Bronchial epithelial cell (primary cell): ENCODE results near the gene TMEM154. TPM values are rescaled to one million over a fixed set of nuclear protein-coding genes. Genes with fewer than 3 reads are reported as not detected.

Source experiments
- DNase-seq: peaks from one replicate; pipeline ENCODE4 v3.0.0-alpha.2; 2010; ENCODE audit warnings: low read depth
- FAIRE-seq: peaks from 2 replicates; lab custom pipeline; 2011; peaks lifted over from hg19 to GRCh38; lab: Jason Lieb, UNC
- H3K27me3 ChIP-seq: 2 replicates; pipeline ENCODE4 v1.5.1; 2011; ENCODE audit warnings: low read length; ENCODE audit not compliant: control insufficient read depth, insufficient read depth
- H3K36me3 ChIP-seq: 2 replicates; pipeline ENCODE4 v1.5.1; 2011; ENCODE audit warnings: low read length; ENCODE audit not compliant: control insufficient read depth, insufficient read depth
- H3K4me3 ChIP-seq: 2 replicates; pipeline ENCODE4 v1.5.1; 2011; ENCODE audit warnings: mild to moderate bottlenecking, low read depth, low read length, control low read depth
- CTCF ChIP-seq: IDR thresholded peaks from 2 replicates; pipeline ENCODE4 v1.5.1; 2011; ENCODE audit warnings: mild to moderate bottlenecking, moderate library complexity, low read length, control low read depth, inconsistent platforms; ENCODE audit not compliant: insufficient read depth, severe bottlenecking
- total RNA-seq: library from RNA; depleted of rRNA; stranded (reverse); fragments of >200 nt; gene quantifications from 2 replicates; pipeline ENCODE4 v1.2.1, GENCODE V29; 2014

Gene TMEM154
- total RNA-seq, 1 donor from 2014 or later = 22.4 TPM

GRCh38 chr4:152630324-152630723 lies 49.5 kb downstream of the TMEM154 start:
- Histone ChIP-seq H3K27me3 (no peaks in the 10 kb centered on the region), H3K36me3 (peaks cover 11% of the 10 kb centered on the region), H3K4me3 (no peak overlapping the region)
- no peak for DNase-seq
- no peak for TF ChIP-seq CTCF
- FAIRE-seq = no peak

GRCh38 chr4:152629908-152630307 lies 49.9 kb downstream of the TMEM154 start:
- H3K4me3 ChIP-seq = no peak overlapping the region
- H3K27me3 ChIP-seq = no peaks in the 10 kb centered on the region
- H3K36me3 ChIP-seq = peaks cover 11% of the 10 kb centered on the region
- FAIRE-seq (no peak), DNase-seq (no peak)
- no peak for TF ChIP-seq CTCF

GRCh38 chr4:152628128-152628527 lies 51.7 kb downstream of the TMEM154 start:
- no peak overlapping the region for H3K4me3 ChIP-seq

GRCh38 chr4:152626790-152627189 lies 53.0 kb downstream of the TMEM154 start:
- Histone ChIP-seq H3K36me3 (peaks cover 10% of the 10 kb centered on the region), H3K4me3 (no peak overlapping the region), H3K27me3 (no peaks in the 10 kb centered on the region)
- TF ChIP-seq CTCF = no peak
- no peak for DNase-seq
- no peak for FAIRE-seq

More at GRCh38 chr4:152628128-152628527, 51.7 kb downstream of the TMEM154 start:
- FAIRE-seq = no peak
- DNase-seq = no peak
- Histone ChIP-seq H3K36me3 (peaks cover 11% of the 10 kb centered on the region), H3K27me3 (no peaks in the 10 kb centered on the region)
- TF ChIP-seq CTCF = no peak

GRCh38 chr4:152620915-152621314 lies 58.9 kb downstream of the TMEM154 start:
- no peak for FAIRE-seq
- H3K27me3 ChIP-seq = no peaks in the 10 kb centered on the region
- peak; percentile 49 for DNase-seq
- no peak overlapping the region for H3K4me3 ChIP-seq
- no peaks in the 10 kb centered on the region for H3K36me3 ChIP-seq
- TF ChIP-seq CTCF = no peak

GRCh38 chr4:152620218-152620617 lies 59.6 kb downstream of the TMEM154 start:
- DNase-seq (no peak), FAIRE-seq (no peak)
- Histone ChIP-seq H3K27me3 (no peaks in the 10 kb centered on the region), H3K4me3 (no peak overlapping the region), H3K36me3 (no peaks in the 10 kb centered on the region)
- TF ChIP-seq CTCF = no peak
